IMR-90 (cell line): Measurements from ENCODE around the gene LILRA1. TPM values are rescaled to one million over a fixed set of nuclear protein-coding genes. Genes with fewer than 3 reads are reported as not detected.

Experiments used
- ATAC-seq: fragments of 200-7000 bp; cut with Tn5 transposase; 2 replicates; pipeline ENCODE4 v1.9.1; 2020; ENCODE audit warnings: low read depth, mild to moderate bottlenecking, moderate library complexity
- BruUV-seq: library from RNA; stranded (reverse); fragments of 400-500 nt; replicated peaks from 2 replicates; lab custom pipeline; 2021; lab: Mats Ljungman, UMichigan
- CTCF ChIA-PET: fragments of 300-600 bp; formaldehyde crosslinking; extraction: SDS; loops from one replicate; lab custom pipeline; 2021; ENCODE audit warnings: antibody characterized with exemption; lab: Yijun Ruan, JAX
- POLR2A ChIA-PET: fragments of 300-600 bp; sonication (Branson Sonifier 250); formaldehyde crosslinking; loops from one replicate; lab custom pipeline; 2022; ENCODE audit warnings: antibody characterized with exemption; ENCODE audit not compliant: unreplicated experiment; lab: Charles Lee
- DNase-seq: peaks from one replicate; pipeline ENCODE4 v3.0.0; 2013
- H2AFZ ChIP-seq: replicated peaks from 2 replicates; pipeline ENCODE3; 2013; ENCODE audit warnings: low read length, mild to moderate bottlenecking; ENCODE audit not compliant: poor library complexity
- H2AK5ac ChIP-seq: 2 replicates; pipeline ENCODE4 v1.6.1; 2013; ENCODE audit warnings: low read depth, low read length, inconsistent platforms
- H2AK9ac ChIP-seq: replicated peaks from 2 replicates; pipeline ENCODE3; 2013; ENCODE audit warnings: mild to moderate bottlenecking, low read depth, low read length, moderate library complexity; ENCODE audit not compliant: poor library complexity
- H2BK120ac ChIP-seq: 2 replicates; pipeline ENCODE4 v1.6.1; 2013; ENCODE audit warnings: low read depth, low read length, inconsistent platforms
- H2BK15ac ChIP-seq: 3 replicates; pipeline ENCODE4 v1.6.1; 2013; ENCODE audit warnings: low read depth, low read length, inconsistent platforms
- H2BK20ac ChIP-seq: 2 replicates; pipeline ENCODE4 v1.6.1; 2013; ENCODE audit warnings: low read depth, mild to moderate bottlenecking, inconsistent platforms, low read length, moderate library complexity
- H2BK5ac ChIP-seq: 2 replicates; pipeline ENCODE4 v1.6.1; 2013; ENCODE audit warnings: mild to moderate bottlenecking, low read depth, low read length, inconsistent platforms; ENCODE audit not compliant: poor library complexity, severe bottlenecking
- H3K14ac ChIP-seq: replicated peaks from 2 replicates; pipeline ENCODE4 v1.6.1; 2013; ENCODE audit warnings: low read depth, low read length, inconsistent platforms
- H3K18ac ChIP-seq: 2 replicates; pipeline ENCODE4 v1.6.1; 2013; ENCODE audit warnings: low read depth, low read length, control low read depth
- H3K23ac ChIP-seq: 2 replicates; pipeline ENCODE4 v1.6.1; 2013; ENCODE audit warnings: low read depth, low read length, inconsistent platforms
- H3K27ac ChIP-seq: 2 replicates; pipeline ENCODE4 v1.5.1; 2013; ENCODE audit warnings: mild to moderate bottlenecking, control low read depth, low read length; ENCODE audit not compliant: insufficient read depth
- H3K27me3 ChIP-seq: 2 replicates; pipeline ENCODE4 v1.6.1; 2013; ENCODE audit warnings: low read length; ENCODE audit not compliant: control insufficient read depth, insufficient read depth
- H3K36me3 ChIP-seq: 2 replicates; pipeline ENCODE4 v1.6.1; 2013; ENCODE audit warnings: low read length, mixed read lengths; ENCODE audit not compliant: control insufficient read depth, insufficient read depth
- H3K4ac ChIP-seq: 2 replicates; pipeline ENCODE4 v1.6.1; 2013; ENCODE audit warnings: low read depth, low read length, inconsistent platforms
- H3K4me1 ChIP-seq: 2 replicates; pipeline ENCODE4 v1.6.1; 2013; ENCODE audit warnings: low read length, mixed read lengths; ENCODE audit not compliant: control insufficient read depth, insufficient read depth
- H3K4me2 ChIP-seq: 2 replicates; pipeline ENCODE4 v1.6.1; 2013; ENCODE audit warnings: low read depth, mild to moderate bottlenecking, control low read depth, low read length, moderate library complexity
- H3K4me3 ChIP-seq: 2 replicates; pipeline ENCODE4 v1.5.1; 2013; ENCODE audit warnings: low read depth, mild to moderate bottlenecking, control low read depth, low read length, moderate library complexity; ENCODE audit not compliant: insufficient read depth
- H3K56ac ChIP-seq: 2 replicates; pipeline ENCODE4 v1.6.1; 2013; ENCODE audit warnings: low read length, inconsistent platforms; ENCODE audit not compliant: insufficient read depth; ENCODE audit errors: extremely low read depth
- H3K79me1 ChIP-seq, 2 experiments: 2 replicates each; pipeline ENCODE4 v1.6.1; 2013; ENCODE audit warnings: low read length in 2 of 2, inconsistent platforms in 1 of 2, low read depth in 1 of 2
- H3K9ac ChIP-seq: 2 replicates; pipeline ENCODE4 v1.6.1; 2013; ENCODE audit warnings: low read depth, low read length, control low read depth
- H3K9me1 ChIP-seq: 2 replicates; pipeline ENCODE4 v1.6.1; 2013; ENCODE audit warnings: low read length, inconsistent platforms; ENCODE audit not compliant: insufficient read depth
- H3K9me3 ChIP-seq: 2 replicates; pipeline ENCODE4 v1.6.1; 2013; ENCODE audit warnings: low read length; ENCODE audit not compliant: control insufficient read depth, insufficient read depth
- H4K20me1 ChIP-seq: 2 replicates; pipeline ENCODE4 v1.6.1; 2013; ENCODE audit warnings: low read length, inconsistent platforms; ENCODE audit not compliant: insufficient read depth
- H4K5ac ChIP-seq: 2 replicates; pipeline ENCODE4 v1.6.1; 2013; ENCODE audit warnings: mild to moderate bottlenecking, low read depth, low read length, control low read depth
- H4K8ac ChIP-seq, 2 experiments: 2 replicates each; pipeline ENCODE4 v1.6.1; 2013; ENCODE audit warnings: low read depth in 2 of 2, low read length in 2 of 2, control low read depth in 1 of 2, inconsistent platforms in 1 of 2
- H4K91ac ChIP-seq: 2 replicates; pipeline ENCODE4 v1.6.1; 2013; ENCODE audit warnings: low read depth, low read length, inconsistent platforms; ENCODE audit not compliant: insufficient read depth
- CEBPB ChIP-seq: IDR thresholded peaks from 2 replicates; pipeline ENCODE4 v1.6.1; 2012; ENCODE audit warnings: low read depth, low read length, improper control_type of control experiment
- CTCF ChIP-seq: conservative IDR thresholded peaks from 2 replicates; pipeline ENCODE4 v1.5.1; 2012; ENCODE audit warnings: mild to moderate bottlenecking, low read depth, low read length, improper control_type of control experiment
- MAZ ChIP-seq: IDR thresholded peaks from 2 replicates; pipeline ENCODE4 v1.6.1; 2012; ENCODE audit warnings: low read depth, mild to moderate bottlenecking, low read length, improper control_type of control experiment, moderate library complexity, borderline replicate concordance
- WGBS, 2 experiments: methylation state at CpG; one replicate each; pipeline versions ENCODE4 v1.1.5 to v1.1.7; 2013; ENCODE audit warnings: missing lambda C conversion rate in 2 of 2; ENCODE audit not compliant: insufficient read length in 1 of 2; ENCODE audit errors: extremely low coverage in 2 of 2; 5-methylcytosine and 5-hydroxymethylcytosine counted together
- dilution Hi-C: fragments of 300-500 bp; cut with HindIII; formaldehyde crosslinking; loops from one replicate; pipeline ENCODE4 v1.14.3; 2018; ENCODE audit warnings: low sequenced_read_pairs; ENCODE audit not compliant: unreplicated experiment
- in situ Hi-C: fragments of 300-500 bp; cut with MboI; formaldehyde crosslinking; loops from 3 replicates; pipeline ENCODE4 v1.14.3; 2019; ENCODE audit warnings: low sequenced_read_pairs, inconsistent platforms, mixed read lengths
- intact Hi-C: fragments of 100-400 bp; cut with micrococcal nuclease; formaldehyde crosslinking; loops from 2 replicates; pipeline ENCODE4 v1.10.0; 2022
- polyA plus RNA-seq, 3 experiments: library from polyadenylated mRNA; depleted of rRNA; stranded (reverse); fragments of >200 nt; gene quantifications; 2 replicates each; pipeline ENCODE4 v1.2.3, GENCODE V29; 2012; ENCODE audit warnings: low replicate concordance in 1 of 3
- total RNA-seq: library from RNA; depleted of rRNA; stranded (reverse); fragments of >200 nt; gene quantifications from 2 replicates; pipeline ENCODE4 v1.2.3, GENCODE V29; 2012

The LILRA1 gene
- total and polyA plus RNA-seq, 2 of the 4 experiments (the other 2 are of a cell fraction) = not detected

GRCh38 chr19:54558339-54558738 lies 35.1 kb upstream of the LILRA1 start:
- no peak overlapping the region for H2BK120ac ChIP-seq
- H3K9me1 ChIP-seq = no peaks in the 10 kb centered on the region
- no peak overlapping the region for H2BK20ac ChIP-seq
- BruUV-seq = no TSS peak
- 29% methylated on average over 1 of the region's 3 CpGs; no CpG with 5 or more reads in 1 of the 2 experiments for WGBS, 2 experiments
- TF ChIP-seq CTCF = no peak
- no peak for TF ChIP-seq CEBPB
- TF ChIP-seq MAZ = no peak
- CTCF ChIA-PET = no interaction called here
- H3K4me3 ChIP-seq = no peak overlapping the region
- H3K27me3 ChIP-seq = no peaks in the 10 kb centered on the region
- H3K79me1 ChIP-seq = no peaks in the 10 kb centered on the region
- H3K9me3 ChIP-seq = peaks cover 21% of the 10 kb centered on the region
- no peak overlapping the region for H3K14ac ChIP-seq
- H4K5ac ChIP-seq = no peak overlapping the region
- no peak overlapping the region for H2AFZ ChIP-seq
- no peak overlapping the region for H2BK15ac ChIP-seq
- no peak overlapping the region for H2BK5ac ChIP-seq
- H2AK9ac ChIP-seq = no peak overlapping the region
- no peak for DNase-seq
- H3K9ac ChIP-seq = no peak overlapping the region
- H3K56ac ChIP-seq = no peak overlapping the region
- POLR2A ChIA-PET = no interaction called here
- no peaks in the 10 kb centered on the region for H3K36me3 ChIP-seq
- intact Hi-C loops = no loop called here
- H3K4ac ChIP-seq = no peak overlapping the region
- no peaks in the 10 kb centered on the region for H4K20me1 ChIP-seq
- in situ Hi-C loops = no loop called here
- no peak overlapping the region for H4K8ac ChIP-seq
- ATAC-seq = no peak
- no peak overlapping the region for H4K91ac ChIP-seq
- H3K4me1 ChIP-seq = no peaks in the 10 kb centered on the region
- no peak overlapping the region for H3K4me2 ChIP-seq
- H2AK5ac ChIP-seq = no peak overlapping the region
- no peak overlapping the region for H3K27ac ChIP-seq
- dilution Hi-C loops = no loop called here
- H3K18ac ChIP-seq = no peak overlapping the region
- no peak overlapping the region for H3K23ac ChIP-seq
